ENCODE data around the gene TRIM33.

TRIM33 gene

GRCh38 chr1:114347431-114348209 lies 163.4 kb downstream of the TRIM33 start:
- DNase-seq, result no peak

GRCh38 chr1:114346480-114347029 lies 164.4 kb downstream of the TRIM33 start:
- peak; percentile 78 for DNase-seq

- peak; percentile 38 for DNase-seq
These were observed 165.0 kb downstream of the TRIM33 start for GRCh38 chr1:114345930-114346479.

GRCh38 chr1:114344656-114345055 lies 166.3 kb downstream of the TRIM33 start:
- DNase-seq, result no peak
